ENCODE results near the gene SORCS3.

DNA sequence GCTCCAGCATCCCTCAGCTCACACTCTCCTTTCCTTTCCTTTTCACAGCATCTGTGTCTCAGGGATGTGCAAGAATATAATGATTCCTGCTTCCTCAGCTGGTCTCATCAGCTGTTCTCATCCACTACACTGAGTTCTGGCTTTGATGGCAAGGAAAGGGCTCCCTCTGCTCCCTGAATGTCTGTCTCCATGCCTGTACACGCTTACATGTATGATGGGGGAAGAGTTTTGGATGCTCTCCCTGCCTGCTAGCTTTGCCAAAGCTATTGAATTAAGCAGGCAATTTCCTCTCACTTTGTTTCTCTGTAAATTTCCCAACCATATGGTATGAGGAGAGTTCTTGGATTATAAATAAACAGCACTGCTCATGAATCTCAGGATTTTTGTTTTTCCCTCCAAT lies 254.5 kb downstream of the SORCS3 start:
- TF ChIP-seq CTCF (conservative IDR thresholded peaks at IDR 0.05) (no peak), ZFX (IDR thresholded peaks at IDR 0.05) (no peak)

Measured in C4-2B (cell line).